Activated T-cell treated with anti-CD3 and anti-CD28 coated beads, Interleukin-2, amount 50 U/mL, for 72 hours (primary cell): ENCODE results near the gene SRSF11. TPM values are rescaled to one million over a fixed set of nuclear protein-coding genes. Genes with fewer than 3 reads are reported as not detected.
A peak's percentile ranks its signal among the peaks of the same experiment; 100 is the strongest.

Source experiments
- ATAC-seq, 2 donors: fragments of 150-1000 bp; cut with Tn5 transposase; replicated peaks in 1 of 2; 2 replicates each; pipeline ENCODE4 v1.10.0; 2021; ENCODE audit warnings: moderate library complexity in 2 of 2, mild to moderate bottlenecking in 1 of 2
- DNase-seq, 2 donors: peaks; one replicate each; pipeline ENCODE4 v3.0.0; 2021 to 2022; ENCODE audit warnings: mixed read lengths in 1 of 2
- H3K27ac Mint-ChIP-seq: one replicate; pipeline ENCODE4 v1.8.0; 2022; ENCODE audit warnings: mild to moderate bottlenecking, moderate library complexity, mixed read lengths
- H3K27me3 Mint-ChIP-seq: one replicate; pipeline ENCODE4 v1.8.0; 2022; ENCODE audit warnings: low read depth, mixed read lengths
- H3K36me3 Mint-ChIP-seq, 2 donors: one replicate each; pipeline ENCODE4 v1.8.0; 2022; ENCODE audit warnings: mixed read lengths in 2 of 2, mild to moderate bottlenecking in 1 of 2; ENCODE audit not compliant: insufficient read depth in 2 of 2
- H3K4me1 Mint-ChIP-seq: one replicate; pipeline ENCODE4 v1.8.0; 2022; ENCODE audit warnings: low read depth, mixed read lengths
- H3K4me3 Mint-ChIP-seq, 2 donors: one replicate each; pipeline ENCODE4 v1.8.0; 2022; ENCODE audit warnings: mild to moderate bottlenecking in 2 of 2, mixed read lengths in 2 of 2, moderate library complexity in 2 of 2
- H3K9me3 Mint-ChIP-seq, 2 donors: one replicate each; pipeline ENCODE4 v1.8.0; 2022; ENCODE audit warnings: mixed read lengths in 2 of 2
- total RNA-seq, 2 donors: library from RNA; stranded (reverse); gene quantifications; one replicate each; pipeline ENCODE4 v1.2.3, GENCODE V29; 2022

Gene SRSF11
- total RNA-seq, 2 donors from 2014 or later: 245 TPM

- H3K36me3 Mint-ChIP-seq: peaks cover 0 to 18% of the 10 kb centered on the region in 2 donors
- no peaks in the 10 kb centered on the region for H3K9me3 Mint-ChIP-seq
- ATAC-seq: no peak
- DNase-seq: no peak
- peak overlapping the region; percentile 19 for H3K27ac Mint-ChIP-seq
- H3K4me3 Mint-ChIP-seq: no peak overlapping the region
- H3K4me1 Mint-ChIP-seq: no peaks in the 10 kb centered on the region
- no peaks in the 10 kb centered on the region for H3K27me3 Mint-ChIP-seq
These were observed 69.0 kb downstream of the SRSF11 start for GRCh38 chr1:70290218-70290617.

GRCh38 chr1:70293186-70293843 is 72.1 kb downstream of the SRSF11 start:
- H3K36me3 Mint-ChIP-seq: peaks cover 0 to 21% of the 10 kb centered on the region in 2 donors
- no peaks in the 10 kb centered on the region for H3K9me3 Mint-ChIP-seq
- H3K27ac Mint-ChIP-seq: no peak overlapping the region
- DNase-seq (no peak), ATAC-seq (no peak)
- no peaks in the 10 kb centered on the region for H3K4me1 Mint-ChIP-seq
- H3K4me3 Mint-ChIP-seq: no peak overlapping the region
- H3K27me3 Mint-ChIP-seq: no peaks in the 10 kb centered on the region

GRCh38 chr1:70295749-70296148 is 74.6 kb downstream of the SRSF11 start:
- DNase-seq (no peak), ATAC-seq (no peak)
- Mint-ChIP-seq H3K36me3 (peaks cover 3 to 25% of the 10 kb centered on the region in 2 donors), H3K27me3 (no peaks in the 10 kb centered on the region), H3K27ac (no peak overlapping the region), H3K4me3 (no peak overlapping the region), H3K9me3 (no peaks in the 10 kb centered on the region), H3K4me1 (no peaks in the 10 kb centered on the region)

GRCh38 chr1:70299472-70299871 is 78.3 kb downstream of the SRSF11 start:
- ATAC-seq (no peak), DNase-seq (no peak)
- Mint-ChIP-seq H3K4me3 (no peak overlapping the region), H3K4me1 (no peaks in the 10 kb centered on the region), H3K27ac (peak overlapping the region; percentile 71), H3K36me3 (peaks cover 3 to 15% of the 10 kb centered on the region in 2 donors), H3K27me3 (no peaks in the 10 kb centered on the region), H3K9me3 (no peaks in the 10 kb centered on the region)

Other genes with a start within 250 kb of the SRSF11 start
- 10 to 100 TPM; 22.5 to 29.0 TPM for gene LRRC40, start 15.8 kb upstream of the SRSF11 start, total RNA-seq
- gene ANKRD13C, start 133.3 kb downstream of the SRSF11 start, total RNA-seq: 10 to 100 TPM; 25.1 to 25.6 TPM
- gene CTH, start 189.9 kb downstream of the SRSF11 start, total RNA-seq: 10 to 100 TPM; 39.4 to 50.4 TPM